Body of pancreas (tissue), 4 donors: ENCODE results near the gene BLOC1S5. TPM values are rescaled to one million over a fixed set of nuclear protein-coding genes. Genes with fewer than 3 reads are reported as not detected.

Experiments used
- ATAC-seq: fragments of 150-250 bp; one replicate; pipeline ENCODE4 v1.9.1; 2016
- DNase-seq, 4 donors: peaks; one replicate each; pipeline ENCODE4 v3.0.0-alpha.2; 2019
- H3K27ac ChIP-seq, 4 donors: fragments of 200-600 bp; sonication (generic); 1 replicate in 3 of 4; 2 replicates in 1 of 4; pipeline versions ENCODE4 v1.5.1 to v1.6.1; 2016 to 2019; ENCODE audit warnings: mild to moderate bottlenecking in 1 of 4, mixed read lengths in 1 of 4, moderate library complexity in 1 of 4
- H3K27me3 ChIP-seq, 2 donors: fragments of 200-600 bp; sonication (generic); one replicate each; pipeline ENCODE4 v1.6.0; 2016; ENCODE audit warnings: mild to moderate bottlenecking in 1 of 2
- H3K36me3 ChIP-seq, 2 donors: fragments of 200-600 bp; sonication (generic); replicated peaks in 1 of 2; 2 replicates each; pipeline ENCODE4 v1.5.1; 2016; ENCODE audit warnings: low read depth in 2 of 2; ENCODE audit not compliant: insufficient read depth in 1 of 2
- H3K4me1 ChIP-seq: fragments of 200-600 bp; sonication (generic); one replicate; pipeline ENCODE4 v1.6.0; 2016
- H3K4me3 ChIP-seq, 2 donors: fragments of 200-600 bp; sonication (generic); 1 replicate in 1 of 2; 2 replicates in 1 of 2; pipeline ENCODE4 v1.5.1; 2016 to 2019
- H3K9me3 ChIP-seq, 3 donors: fragments of 200-600 bp; sonication (generic); 1 replicate in 2 of 3; 2 replicates in 1 of 3; pipeline ENCODE4 v1.5.1; 2016
- CTCF ChIP-seq, 7 experiments: fragments of 450-650 bp in 4 of 7; fragments of 200-600 bp in 3 of 7; sonication (generic) in 3 of 7; IDR thresholded peaks; one replicate each; pipeline ENCODE4 v1.5.1; 2016 to 2019; ENCODE audit warnings: antibody characterized with exemption in 7 of 7
- POLR2A ChIP-seq, 3 donors: fragments of 450-650 bp; IDR thresholded peaks; one replicate each; pipeline ENCODE4 v1.6.1; 2016; ENCODE audit warnings: antibody characterized with exemption in 3 of 3, mild to moderate bottlenecking in 2 of 3
- WGBS, 2 donors: methylation state at CpG; one replicate each; pipeline ENCODE4 v1.1.5; 2017; 5-methylcytosine and 5-hydroxymethylcytosine counted together
- intact Hi-C: fragments of 100-400 bp; cut with DNase I; formaldehyde crosslinking; loops from one replicate; pipeline ENCODE4 v1.15.1; 2023
- total RNA-seq, 2 donors: library from RNA; depleted of rRNA; stranded (reverse); fragments of >200 nt; gene quantifications; one replicate each; pipeline ENCODE4 v1.1.0, GENCODE V29; 2016

BLOC1S5 gene
- total RNA-seq, 2 donors from 2014 or later: 2.6 to 4.4 TPM

GRCh38 chr6:7997286-7997685, 66.9 kb downstream of the BLOC1S5 start:
- H3K4me3 ChIP-seq: no peak overlapping the region
- TF ChIP-seq CTCF (IDR thresholded peaks at IDR 0.05) (no peak), POLR2A (IDR thresholded peaks at IDR 0.05) (no peak)
- WGBS, 2 donors: 77 to 78% methylated on average over 3 of the region's 3 CpGs
- no peaks in the 10 kb centered on the region for H3K36me3 ChIP-seq
- no peaks in the 10 kb centered on the region for H3K27me3 ChIP-seq
- DNase-seq: no peak
- no peak overlapping the region for H3K27ac ChIP-seq
- ATAC-seq: no peak
- H3K9me3 ChIP-seq: no peaks in the 10 kb centered on the region
- H3K4me1 ChIP-seq: peaks cover 15% of the 10 kb centered on the region
- intact Hi-C loops: no loop called here

DNA sequence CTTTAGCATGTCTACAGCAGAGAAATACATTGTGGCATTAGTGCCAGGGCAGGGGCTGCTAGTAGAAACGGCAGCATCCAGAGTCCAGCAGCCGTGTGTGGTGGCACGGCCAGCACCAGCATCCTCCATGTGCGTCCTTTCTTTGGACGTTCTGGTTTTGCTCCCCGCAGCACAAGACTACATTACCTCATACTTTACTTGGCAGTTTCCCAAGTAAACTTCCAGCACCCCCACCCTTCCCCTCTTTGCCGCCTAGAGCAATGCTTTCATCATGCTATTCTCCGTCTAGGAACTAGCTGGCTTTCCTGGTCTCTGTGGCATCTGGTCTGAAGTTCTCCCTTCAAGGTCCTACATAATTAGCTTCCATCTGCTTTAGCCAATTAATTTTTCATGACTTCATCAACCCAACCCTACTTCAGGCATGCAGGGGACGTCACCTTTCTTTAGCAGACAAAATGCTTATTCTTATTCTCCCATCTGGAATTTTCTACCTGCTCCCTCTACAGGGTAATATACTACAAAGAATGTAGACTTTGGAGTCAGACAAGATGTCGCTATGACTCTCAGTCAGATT, 67.6 kb downstream of the BLOC1S5 start:
- no peak for ATAC-seq
- Histone ChIP-seq H3K27ac (no peak overlapping the region), H3K9me3 (no peaks in the 10 kb centered on the region), H3K36me3 (no peaks in the 10 kb centered on the region), H3K4me1 (peaks cover 15% of the 10 kb centered on the region), H3K27me3 (no peaks in the 10 kb centered on the region), H3K4me3 (no peak overlapping the region)
- intact Hi-C loops: no loop called here
- WGBS, 2 donors: 66 to 69% methylated on average over 10 of the region's 10 CpGs
- no peak for DNase-seq
- TF ChIP-seq POLR2A (IDR thresholded peaks at IDR 0.05) (no peak), CTCF (IDR thresholded peaks at IDR 0.05) (no peak)

GRCh38 chr6:7993952-7994351, 70.2 kb downstream of the BLOC1S5 start:
- TF ChIP-seq CTCF (IDR thresholded peaks at IDR 0.05) (no peak), POLR2A (IDR thresholded peaks at IDR 0.05) (no peak)
- Histone ChIP-seq H3K27ac (no peak overlapping the region), H3K4me1 (peaks cover under 1% of the 10 kb centered on the region), H3K9me3 (no peaks in the 10 kb centered on the region), H3K36me3 (no peaks in the 10 kb centered on the region), H3K27me3 (no peaks in the 10 kb centered on the region), H3K4me3 (no peak overlapping the region)
- intact Hi-C loops: no loop called here
- ATAC-seq (no peak), DNase-seq (no peak)
- 73 to 88% methylated on average over 8 of the region's 8 CpGs for WGBS, 2 donors

GRCh38 chr6:7993399-7993798, 70.8 kb downstream of the BLOC1S5 start:
- Histone ChIP-seq H3K36me3 (no peaks in the 10 kb centered on the region), H3K4me1 (no peaks in the 10 kb centered on the region), H3K27ac (no peak overlapping the region), H3K9me3 (no peaks in the 10 kb centered on the region), H3K27me3 (no peaks in the 10 kb centered on the region), H3K4me3 (no peak overlapping the region)
- DNase-seq (no peak), ATAC-seq (no peak)
- TF ChIP-seq CTCF (IDR thresholded peaks at IDR 0.05) (no peak), POLR2A (IDR thresholded peaks at IDR 0.05) (no peak)
- intact Hi-C loops: no loop called here
